ENCODE results near the gene ADCY7.

The ADCY7 gene

DNA sequence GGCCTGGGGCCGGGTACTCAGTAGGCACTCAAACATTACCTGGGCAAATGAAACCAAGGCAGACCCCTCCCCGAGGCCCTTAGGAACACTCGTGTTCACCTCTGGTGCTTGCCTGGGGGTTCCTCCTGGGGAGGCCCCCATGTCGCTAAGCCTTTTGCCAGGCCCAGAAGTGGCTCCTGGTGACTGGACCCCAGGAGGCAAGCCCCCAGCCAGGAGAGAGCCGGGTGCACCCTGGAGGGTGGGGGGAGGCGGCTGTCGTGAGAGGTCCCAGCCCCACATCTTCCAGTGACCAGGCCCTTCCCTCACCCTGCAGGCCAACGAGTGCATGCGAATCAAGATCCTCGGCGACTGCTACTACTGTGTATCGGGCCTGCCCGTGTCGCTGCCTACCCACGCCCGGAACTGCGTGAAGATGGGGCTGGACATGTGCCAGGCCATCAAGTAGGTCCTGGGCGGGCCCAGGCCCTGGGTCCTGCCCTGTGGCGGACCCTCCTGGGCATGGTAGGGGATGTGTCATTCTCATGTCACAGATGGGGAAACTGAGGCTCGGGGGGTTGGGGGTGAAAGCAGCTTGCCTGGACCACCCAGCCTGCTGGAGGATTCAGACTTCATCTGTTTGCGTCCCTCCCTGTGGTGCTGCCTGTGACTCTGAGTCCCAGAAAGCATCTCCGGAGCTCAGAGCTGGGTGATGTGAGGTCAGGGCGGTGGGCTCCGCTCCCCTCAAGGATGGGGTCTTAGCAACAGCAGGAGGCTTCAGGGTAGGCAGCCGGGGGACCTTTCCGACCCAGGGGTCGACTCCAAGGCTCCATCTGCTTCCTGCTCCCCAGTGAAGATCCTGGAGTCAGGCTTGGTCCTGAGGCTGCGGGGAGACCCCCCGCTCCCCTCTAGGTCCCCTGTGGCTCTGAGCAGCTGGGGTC lies 32.5 kb downstream of the ADCY7 start:
- DNase-seq (ENCODE audit: low read depth) = no peak

DNA sequence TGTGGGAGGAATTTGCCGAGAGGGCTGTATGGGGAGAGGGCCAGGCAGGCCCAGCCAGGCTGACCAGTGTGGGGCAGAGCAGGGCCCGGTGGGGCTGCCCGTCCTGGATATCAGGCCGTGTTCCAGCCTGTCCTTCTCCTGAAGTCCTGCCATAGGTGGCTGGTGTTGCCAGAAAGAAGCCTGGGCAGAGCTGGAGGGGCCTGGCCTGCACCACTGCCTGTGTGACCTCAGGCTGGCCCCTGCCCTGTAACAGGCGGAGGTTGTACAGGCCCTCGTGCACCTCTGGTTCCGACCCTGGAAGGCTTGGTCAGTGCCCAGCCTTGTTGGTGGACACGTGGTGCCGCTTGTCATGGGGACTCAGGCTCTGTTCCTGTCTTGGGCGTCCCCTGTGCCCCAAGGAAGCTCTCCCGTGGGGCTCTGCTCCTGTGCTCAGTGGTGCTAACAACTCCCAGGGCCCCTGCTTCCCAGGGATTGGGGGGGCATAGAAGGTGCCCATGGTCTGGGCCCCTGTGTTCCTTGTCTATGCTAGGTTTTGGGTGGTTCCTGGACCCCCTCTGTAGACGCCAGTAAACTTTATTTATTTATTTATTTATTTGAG lies 33.3 kb downstream of the ADCY7 start:
- DNase-seq (ENCODE audit: low read depth) = no peak

DNA sequence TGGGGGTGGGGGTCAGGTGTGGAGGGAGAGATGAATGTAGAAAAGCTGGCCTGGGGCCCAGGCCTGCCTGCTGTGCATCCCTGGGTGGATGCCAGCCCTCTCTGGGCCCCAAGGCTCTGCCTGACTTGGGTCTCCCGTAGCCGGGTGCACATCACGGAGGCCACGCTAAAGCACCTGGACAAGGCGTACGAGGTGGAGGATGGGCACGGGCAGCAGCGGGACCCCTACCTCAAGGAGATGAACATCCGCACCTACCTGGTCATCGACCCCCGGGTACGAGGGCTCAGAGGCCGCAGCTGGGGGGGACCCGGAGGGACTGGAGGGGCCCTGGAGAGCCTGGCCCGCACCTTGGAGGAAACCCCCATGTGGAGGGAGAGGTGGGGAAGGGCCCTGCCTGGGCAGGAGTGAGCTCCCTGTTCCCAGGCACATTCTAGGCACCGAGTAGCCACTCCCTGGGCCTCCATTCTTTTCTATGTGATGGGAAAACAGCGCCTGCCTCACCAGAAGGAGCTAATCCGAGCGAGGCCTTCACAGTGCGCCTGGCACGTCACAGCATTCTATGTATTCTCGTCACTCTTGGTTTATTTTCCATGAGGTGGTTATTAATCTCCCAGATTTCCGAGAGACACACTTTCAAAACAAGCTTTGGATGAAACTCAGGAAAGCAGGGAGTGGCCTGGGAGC lies 34.7 kb downstream of the ADCY7 start:
- DNase-seq (ENCODE audit: low read depth) = no peak

DNA sequence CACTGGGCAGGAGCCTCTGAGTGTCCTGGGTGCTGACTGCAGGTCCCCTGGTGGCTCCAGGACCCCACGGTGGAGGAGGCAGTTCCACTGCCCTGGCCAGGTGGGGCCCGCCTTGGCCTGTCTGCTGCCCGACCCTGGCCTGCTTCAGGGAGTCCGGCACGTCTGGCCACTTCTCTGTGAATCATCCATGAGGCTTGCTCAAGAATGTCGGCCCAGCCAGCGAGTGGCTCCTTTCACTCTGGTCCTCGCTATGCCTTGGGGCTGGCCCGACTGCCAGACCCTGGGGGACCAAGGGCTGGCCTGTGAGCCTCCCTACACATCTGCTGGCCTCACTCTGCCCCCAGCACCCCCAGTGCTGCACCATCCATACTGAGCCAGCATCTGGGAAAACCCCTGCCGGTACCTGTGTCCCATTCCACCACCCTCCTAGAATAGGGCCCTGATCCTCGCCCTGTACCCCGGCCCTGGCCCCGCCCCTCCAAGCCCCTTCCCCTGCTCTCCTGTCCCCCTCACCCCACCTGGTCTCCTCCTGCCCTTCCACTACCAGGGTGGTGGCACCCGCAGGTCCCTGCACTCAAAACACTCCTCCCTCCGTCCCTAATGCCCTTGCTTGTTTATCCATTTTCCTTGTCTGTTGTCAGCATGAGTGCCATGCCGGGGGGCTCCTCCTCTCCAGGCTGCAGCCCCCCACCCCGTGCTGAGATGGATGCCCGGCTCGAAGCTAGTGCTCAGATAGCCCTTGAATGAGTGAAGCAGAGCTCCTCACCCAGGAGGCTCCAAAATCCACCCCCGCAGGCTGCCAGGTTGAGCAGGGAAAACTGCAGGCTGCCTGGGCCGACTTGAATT lies 35.5 kb downstream of the ADCY7 start:
- DNase-seq (ENCODE audit: low read depth) = no peak

DNA sequence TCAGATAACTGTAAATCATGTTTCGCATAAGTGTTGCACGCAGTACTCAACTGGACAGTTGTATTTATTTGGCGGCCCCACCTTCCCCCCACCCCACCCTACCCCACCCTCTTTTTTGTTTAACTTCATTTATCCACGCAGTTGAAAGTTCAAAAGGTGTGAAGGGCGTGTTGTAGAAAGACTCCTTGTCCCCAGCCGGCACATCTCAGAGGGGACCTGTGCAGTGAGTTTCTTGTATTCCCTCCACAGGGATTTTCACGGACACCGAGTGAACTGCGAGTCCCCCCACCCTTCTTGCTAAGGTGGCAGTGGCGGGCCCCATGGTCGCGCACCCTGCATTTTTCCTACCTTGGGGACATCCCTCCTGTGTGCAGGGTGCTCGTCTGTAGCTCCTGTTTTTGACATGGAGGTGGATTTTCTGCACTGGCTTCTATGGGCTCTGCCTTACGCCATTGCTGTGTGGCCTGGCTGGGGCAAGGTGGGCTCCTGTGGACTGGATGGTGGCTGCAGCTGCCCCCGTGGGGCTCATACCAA lies 36.2 kb downstream of the ADCY7 start:
- no peak for DNase-seq (ENCODE audit: low read depth)

DNA sequence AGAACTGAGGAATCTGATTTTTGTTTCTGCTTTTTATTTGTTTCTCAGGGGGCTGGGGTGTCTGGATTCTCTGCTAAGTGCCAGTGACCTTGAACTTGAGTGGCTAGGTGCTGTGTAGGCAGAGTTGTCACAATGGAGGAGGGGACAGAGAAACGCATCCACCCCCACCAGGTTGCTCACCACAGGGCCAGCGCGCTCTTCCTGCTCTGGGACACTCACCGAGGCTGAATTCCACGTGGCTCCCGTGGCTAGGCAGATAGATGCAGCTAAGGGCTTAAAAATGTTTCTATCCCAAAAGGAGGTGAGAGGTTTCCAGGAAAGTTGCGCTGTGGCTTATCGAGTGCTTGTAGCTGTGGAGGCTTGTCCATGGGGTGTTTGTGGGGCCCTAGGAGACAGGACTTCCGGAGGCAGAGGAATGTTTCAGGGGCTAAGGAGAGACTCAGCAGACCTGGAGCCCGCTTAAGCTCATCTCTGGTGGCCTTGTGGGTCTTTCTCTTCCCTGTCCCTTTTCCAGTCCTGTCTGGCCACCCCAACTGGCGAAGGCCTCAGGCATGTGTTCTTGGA lies 36.8 kb downstream of the ADCY7 start:
- DNase-seq (ENCODE audit: low read depth) = no peak

DNA sequence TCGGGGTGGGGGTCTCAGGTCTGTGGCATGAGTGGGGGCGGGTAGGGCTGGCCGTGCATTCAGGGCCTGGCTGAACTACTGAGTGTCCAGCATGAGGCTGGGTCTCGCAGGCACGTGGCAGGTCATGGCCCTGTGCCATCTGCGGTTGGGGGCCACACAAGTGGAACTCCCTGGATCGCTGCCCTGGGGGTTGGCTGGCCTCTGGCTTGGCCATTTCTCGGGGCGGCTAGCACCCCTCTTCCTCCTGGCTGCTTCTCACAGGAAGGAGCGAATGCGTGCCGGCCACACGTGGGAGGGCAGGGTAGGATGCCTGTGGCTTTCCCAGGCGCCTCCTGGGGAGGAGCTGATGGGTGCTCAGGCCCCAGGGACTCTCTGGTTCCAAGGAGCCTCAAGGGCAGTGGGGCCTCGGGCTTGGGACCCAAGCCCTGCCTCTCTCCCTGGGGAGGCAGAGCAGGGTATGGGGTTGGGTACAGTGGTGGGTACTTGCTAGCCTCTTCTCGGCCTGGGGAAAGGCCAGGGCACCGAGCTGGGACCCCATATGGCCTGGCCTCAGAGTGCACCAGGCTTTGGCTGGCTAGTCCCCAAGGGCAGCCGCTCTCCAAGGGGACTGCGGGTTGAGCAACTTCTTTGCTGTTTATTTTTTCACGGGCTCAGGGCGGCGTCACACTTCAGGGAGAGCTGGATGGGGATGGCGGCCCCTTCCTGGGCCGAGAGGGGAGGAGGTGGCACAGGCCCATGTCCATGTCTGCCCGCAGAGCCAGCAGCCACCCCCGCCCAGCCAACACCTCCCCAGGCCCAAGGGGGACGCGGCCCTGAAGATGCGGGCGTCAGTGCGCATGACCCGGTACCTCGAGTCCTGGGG lies 37.5 kb downstream of the ADCY7 start:
- no peak for DNase-seq (ENCODE audit: low read depth)

DNA sequence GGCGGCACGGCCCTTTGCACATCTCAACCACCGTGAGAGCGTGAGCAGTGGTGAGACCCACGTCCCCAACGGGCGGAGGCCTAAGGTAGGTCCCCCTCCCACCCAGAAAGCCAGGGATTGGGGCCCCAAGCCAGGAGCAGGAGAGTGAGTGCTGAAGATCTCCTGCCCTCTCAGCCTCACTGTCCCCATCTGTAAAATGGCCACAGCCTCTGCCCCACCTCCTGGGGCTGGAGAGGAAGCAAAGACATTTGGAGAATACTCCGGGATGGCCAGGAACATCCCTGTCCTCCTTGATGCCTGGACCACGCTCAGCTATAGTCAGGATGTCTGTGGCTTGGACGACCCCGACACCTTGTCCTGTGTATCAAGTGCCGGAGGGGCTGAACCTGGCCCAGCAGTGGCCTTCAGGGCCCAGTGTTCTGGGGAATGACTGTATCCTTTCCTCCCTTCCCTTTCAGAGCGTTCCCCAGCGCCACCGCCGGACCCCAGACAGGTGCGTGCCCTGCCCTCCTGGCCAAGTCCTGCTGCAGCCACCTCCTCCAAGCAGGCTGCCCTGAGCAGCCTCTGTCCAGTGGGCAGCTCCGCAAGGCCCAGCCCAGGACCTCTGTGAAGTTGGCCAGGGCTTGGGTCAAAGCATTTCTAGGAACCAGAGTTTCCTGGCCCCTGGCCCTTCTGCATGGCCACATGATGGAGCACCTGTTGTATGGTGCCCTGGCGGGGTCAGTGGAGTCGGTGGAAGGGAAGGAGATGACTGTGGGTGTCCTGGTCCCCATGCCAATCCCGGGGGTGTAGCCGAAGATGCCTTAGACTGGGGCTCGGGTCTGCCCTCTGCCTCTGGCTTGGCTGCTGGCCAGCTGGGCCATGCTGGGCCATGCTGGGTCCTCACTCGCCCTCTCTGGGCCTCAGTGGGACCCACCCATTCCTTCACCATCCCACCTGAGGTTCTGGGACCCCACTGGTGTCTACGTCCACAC lies 38.4 kb downstream of the ADCY7 start:
- no peak for DNase-seq (ENCODE audit: low read depth)

DNA sequence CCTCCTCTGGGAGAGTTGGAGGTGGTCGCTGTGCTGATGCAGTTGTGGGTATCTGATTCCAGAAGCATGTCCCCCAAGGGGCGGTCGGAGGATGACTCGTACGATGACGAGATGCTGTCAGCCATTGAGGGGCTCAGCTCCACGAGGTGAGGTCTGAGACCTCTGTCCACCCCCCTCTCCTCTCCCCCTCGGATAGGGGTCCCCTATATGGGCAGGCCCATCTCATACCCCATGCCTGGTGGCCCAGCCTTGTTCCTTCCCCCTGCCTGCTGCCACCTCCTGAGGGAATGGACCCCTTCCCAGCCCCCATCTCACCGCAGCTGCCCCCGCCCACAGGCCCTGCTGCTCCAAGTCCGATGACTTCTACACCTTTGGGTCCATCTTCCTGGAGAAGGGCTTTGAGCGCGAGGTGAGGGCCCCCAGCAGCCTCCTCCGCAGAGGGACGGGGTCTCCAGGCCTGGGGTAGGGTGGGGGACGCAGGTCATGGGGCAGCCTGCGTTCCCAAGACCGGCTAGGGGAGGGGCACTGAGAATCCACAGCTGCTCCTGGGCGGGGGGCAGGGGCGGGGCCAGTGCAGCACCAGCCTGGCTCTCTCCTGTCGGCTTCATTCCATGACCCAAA lies 39.2 kb downstream of the ADCY7 start:
- DNase-seq (ENCODE audit: low read depth) = no peak

DNA sequence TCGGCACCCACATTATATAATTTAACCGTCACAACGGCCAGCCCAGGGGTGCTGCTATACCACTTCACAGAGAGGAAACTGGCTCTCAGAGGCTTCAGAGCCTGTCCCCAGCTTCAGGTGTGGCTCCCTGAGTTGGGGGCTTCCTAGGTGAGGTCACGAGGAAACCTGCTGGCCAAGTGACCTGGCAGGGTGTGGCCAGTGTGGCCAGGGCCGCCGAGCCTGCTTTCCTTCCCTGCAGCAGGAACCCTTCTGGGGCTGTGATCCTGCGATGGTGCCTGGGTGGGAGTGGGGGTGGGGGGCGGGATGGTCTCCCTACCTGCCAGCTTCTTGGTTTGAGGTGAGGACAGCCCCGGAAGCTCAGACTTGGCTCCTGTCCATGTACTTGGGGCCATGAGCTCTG lies 39.9 kb downstream of the ADCY7 start:
- DNase-seq (ENCODE audit: low read depth) = no peak

DNA sequence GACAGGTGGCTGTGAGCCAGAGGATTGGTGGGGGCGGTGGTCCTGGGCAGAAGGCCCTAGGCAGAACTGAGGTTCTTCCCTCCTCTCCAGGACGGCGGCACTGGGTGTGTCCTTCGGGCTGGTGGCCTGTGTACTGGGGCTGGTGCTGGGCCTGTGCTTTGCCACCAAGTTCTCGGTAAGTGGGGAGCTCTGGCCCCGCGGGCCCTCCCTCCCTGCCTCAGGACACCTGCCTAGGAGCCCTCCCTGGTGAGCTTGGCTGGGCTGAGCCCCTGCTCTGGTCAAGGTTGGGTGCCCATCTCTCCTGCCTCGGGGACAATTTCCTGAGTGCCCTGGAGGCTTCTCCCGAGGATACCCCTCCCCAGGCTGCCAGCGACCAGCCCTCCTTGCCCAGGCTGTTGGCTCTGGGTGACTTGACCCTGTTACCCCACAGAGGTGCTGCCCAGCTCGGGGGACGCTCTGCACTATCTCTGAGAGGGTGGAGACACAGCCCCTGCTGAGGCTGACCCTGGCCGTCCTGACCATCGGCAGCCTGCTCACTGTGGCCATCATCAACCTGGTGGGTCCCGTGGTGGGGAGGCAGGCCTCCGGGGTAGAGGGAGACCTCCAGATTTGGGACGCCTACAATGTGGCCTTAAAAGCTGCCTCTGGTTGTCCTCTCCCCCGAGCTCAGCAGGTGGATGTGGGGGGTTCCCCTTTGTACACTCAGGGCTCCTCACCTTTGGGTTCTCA lies 42.0 kb downstream of the ADCY7 start:
- no peak for DNase-seq (ENCODE audit: low read depth)

DNA sequence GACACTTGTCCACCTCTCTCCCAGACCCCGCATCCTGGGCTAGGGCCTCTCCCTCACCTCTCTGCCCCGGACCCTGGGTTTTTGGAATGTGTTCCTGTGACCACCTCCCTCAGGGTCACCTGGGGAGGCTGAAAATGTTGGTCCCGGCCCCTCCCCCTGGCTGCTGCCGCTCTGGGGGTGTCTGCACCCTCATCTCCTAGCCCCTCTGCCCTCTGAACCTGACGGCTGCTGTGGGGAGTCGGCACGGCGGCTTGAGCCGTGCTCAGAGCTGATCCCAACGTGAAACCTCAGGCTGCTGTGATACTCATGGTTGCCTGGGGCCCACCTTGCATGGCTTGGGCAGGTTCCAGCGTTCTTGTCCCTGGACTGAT lies 42.8 kb downstream of the ADCY7 start:
- DNase-seq (ENCODE audit: low read depth) = no peak

DNA sequence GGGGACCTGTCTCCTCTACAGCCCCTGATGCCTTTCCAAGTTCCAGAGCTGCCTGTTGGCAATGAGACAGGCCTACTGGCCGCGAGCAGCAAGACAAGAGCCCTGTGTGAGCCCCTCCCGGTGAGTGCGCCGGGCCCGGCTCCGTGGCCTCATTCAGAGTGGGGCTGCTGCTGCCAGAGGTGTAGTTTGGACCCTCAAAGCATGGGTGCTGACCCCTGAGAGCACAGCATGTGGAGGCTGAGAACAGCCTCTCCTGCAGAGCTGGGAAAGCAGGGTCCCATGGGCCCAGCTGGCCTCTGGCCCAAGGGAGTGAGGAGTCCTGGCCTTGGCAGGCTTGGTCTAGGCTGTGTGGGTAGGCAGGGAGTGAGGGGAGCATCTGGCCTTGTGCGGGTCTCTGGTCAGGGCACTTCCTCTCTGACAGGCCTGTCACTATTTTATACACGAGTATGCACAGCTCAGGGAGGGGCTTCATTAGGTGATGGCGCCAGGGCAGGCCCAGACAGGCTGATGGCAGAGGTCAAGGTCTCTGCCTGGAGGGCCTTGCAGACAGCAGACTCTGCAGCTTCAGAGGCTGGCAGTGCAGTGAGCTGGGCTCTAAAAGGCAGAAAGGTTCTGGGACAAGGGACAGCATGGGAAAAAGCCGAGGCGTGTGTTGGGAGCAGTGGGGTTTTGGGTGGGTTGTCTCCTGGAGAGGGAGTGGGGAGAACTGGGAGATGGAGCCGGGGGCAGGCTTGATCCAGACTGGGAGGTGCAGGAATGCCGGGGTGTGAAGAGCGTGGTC lies 43.4 kb downstream of the ADCY7 start:
- DNase-seq (ENCODE audit: low read depth) = no peak

DNA sequence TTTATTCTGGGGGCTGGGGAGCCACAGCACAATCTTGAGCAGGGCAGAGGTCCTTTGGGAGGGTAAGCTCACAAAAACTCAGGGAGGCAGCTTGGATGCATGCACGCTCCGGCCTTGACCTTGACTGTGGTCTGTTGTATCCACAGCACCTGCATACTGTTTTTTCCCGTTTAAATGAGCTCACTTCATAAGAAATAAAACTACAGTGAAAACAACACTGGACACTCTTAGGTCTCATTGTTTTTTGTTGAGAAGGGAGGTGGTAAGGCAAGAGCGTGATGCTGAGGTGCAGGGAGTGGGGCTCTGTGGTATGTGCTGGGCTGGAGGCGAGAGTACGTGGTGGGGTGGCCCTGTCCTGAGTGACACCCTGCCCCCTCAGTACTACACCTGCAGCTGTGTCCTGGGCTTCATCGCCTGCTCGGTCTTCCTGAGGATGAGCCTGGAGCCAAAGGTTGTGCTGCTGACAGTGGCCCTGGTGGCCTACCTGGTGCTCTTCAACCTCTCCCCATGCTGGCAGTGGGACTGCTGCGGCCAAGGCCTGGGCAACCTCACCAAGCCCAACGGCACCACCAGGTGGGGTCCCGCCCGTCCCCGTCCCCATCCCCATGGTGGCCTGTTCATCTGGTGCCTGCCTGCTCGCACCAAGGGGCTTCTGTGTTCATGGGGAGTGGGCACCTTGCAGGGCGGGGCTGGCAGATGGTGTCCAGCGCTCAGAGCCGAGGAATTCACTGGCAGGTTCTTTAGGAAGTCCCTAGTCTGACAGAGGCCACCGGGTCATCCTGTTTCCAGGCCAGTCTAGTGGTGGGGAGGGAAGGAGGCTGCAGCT lies 44.2 kb downstream of the ADCY7 start:
- no peak for DNase-seq (ENCODE audit: low read depth)

DNA sequence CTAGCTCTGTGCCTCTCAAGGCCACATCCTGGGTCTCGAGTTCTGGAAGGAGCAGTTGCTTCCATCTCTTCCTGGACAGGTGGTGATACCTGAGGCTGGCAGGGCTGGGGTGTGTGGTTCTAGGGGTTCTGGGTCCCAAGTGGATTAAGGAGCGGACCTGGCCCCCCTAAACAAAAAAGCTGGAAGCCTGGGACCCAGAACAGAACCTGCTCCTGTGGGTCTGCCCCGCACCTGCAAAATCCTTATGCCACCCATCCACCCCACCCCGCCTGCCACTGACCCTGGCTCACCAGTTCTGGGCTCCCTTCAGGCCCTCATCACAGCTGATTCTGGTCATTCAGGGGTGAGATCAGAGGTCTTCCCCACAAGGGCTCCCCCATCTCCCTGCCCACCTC lies 44.8 kb downstream of the ADCY7 start:
- DNase-seq (ENCODE audit: low read depth) = no peak

DNA sequence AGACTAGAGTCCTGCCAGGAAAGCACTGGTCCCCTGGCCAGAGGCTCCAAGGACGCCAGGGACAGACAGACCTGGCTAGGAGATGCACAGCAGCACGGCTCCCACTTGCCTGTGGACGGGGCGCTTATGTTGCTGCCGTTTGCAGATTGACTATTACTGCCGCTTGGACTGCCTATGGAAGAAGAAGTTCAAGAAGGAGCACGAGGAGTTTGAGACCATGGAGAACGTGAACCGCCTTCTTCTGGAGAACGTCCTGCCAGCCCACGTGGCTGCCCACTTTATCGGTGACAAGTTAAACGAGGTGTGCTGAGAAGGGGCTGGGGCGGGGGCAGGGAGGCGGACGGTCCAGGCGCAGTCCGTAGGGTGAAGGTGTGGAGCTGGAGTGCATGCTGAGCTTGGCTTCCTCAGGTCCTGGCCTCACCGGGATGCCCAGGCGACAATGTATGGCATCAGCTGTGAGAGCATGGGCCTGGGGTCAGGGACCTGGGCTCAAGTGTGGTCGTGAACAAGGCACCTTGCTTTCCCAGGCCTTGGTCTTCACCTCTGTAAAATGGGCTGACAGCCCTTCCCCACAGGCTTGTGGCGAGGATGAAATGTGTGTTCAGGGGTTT lies 45.6 kb downstream of the ADCY7 start:
- no peak for DNase-seq (ENCODE audit: low read depth)
